ENCODE measurements around the gene NAA10. TPM values are rescaled to one million over a fixed set of nuclear protein-coding genes. Genes with fewer than 3 reads are reported as not detected.

NAA10 gene
- total RNA-seq, 2 experiments from 2014 or later = 63.1 to 63.7 TPM

DNA sequence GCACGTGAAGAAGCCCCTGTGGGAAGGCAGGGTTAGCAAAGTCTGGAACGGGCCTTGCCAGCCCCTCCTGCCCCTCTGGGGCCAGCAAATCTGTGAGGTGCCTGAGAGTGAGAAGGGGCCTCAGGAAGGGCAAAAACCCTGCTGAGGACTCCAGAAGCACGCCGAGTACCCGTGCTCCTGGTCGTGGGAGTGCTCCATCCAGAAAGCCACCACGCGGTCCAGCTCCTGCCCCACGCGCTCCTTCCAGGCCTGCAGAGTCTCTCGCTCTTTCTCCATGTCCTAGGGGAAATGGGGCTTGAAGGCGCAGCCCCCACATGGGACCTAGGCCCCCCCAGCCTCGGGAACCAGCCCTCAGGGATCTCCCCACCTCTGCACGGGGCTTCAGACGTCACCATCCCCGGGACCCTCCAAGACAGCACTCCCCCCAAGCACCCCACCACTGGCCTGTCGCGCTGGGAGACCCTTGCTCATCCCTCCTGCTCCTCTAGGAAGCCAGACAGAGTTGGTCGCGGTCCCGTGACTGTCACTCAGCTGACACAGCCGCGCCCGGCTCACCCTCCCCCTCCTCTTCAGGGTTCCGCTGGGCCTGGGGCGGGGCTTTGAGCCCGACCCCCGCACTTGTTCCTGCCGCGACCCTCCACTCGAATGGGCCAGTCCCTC is 9.4 kb upstream of the NAA10 start, which contains the start of gene RENBP:
Gene RENBP, minus strand, starts transcription at position 504 of the 660 bp plus-strand sequence. Its CDS starts 33 bp downstream, at position 471.
- Mint-ChIP-seq H3K4me3 (peak within 1 kb of the TSS; percentile 75), H3K9me3 (no peaks in the 10 kb centered on the region), H3K4me1 (peaks cover 17% of the 10 kb centered on the region), H3K27me3 (no peaks in the 10 kb centered on the region), H3K27ac (peak within 1 kb of the TSS; percentile 49), H3K36me3 (ENCODE audit: low read depth) (peaks cover 7% of the 10 kb centered on the region)
- CTCF ChIA-PET = interaction anchor here (1.4 to 9.4 kb wide), 2 partner anchors 11 to 18 kb away, joined by 3 to 148 read pairs; partner anchors contain the start of gene ARHGAP4
- POLR2A ChIA-PET = interaction anchor here (0.9 to 8.7 kb wide), 4 partner anchors 8 to 25 kb away, joined by 3 to 140 read pairs (median 4); partner anchors contain the start of gene ARHGAP4
- DNase-seq = peak; percentile 50

DNA sequence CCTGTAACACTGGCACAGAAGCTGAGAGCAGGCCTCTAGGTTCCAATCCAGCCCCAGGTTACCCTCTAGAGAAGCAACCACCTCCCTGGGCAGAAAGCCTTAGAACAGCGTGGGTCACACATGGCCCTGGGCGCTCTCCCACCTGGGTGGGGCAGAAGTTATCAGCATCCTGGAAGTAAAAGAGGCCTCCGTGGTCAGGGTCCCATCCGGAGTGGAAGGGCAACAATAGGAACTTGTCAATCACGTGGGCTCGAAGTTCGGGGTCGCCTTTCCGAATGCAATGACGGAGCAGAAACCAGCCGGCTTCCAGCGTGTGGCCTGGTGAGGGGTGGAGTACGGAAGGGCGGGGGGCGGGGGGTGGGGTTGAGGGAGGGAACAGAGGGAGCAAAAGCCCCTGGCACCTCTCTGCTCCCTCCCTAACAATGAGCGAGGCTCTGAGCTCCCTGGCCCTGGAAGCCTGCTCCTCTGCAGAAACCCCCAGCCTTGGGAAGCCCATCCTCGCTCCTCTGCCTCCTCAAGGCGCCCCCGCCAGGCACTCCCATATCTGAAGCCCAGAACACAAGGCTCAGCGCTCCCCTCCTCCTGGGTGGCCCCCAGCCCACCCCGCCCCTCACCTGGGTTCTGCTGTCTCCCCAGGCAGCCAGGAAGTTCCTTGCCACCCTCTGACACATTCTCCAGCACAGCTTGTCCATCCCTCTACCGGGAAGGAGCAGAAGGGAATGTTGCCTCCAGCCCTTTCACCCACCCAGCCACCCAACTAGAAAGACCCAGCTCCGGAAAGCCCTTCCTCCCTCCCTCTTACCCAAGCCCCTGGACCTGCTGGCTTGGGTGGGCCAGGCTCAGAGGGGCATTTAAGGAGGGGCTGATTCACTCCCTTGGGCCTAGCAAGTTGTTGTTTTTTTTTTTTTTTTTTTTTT is 6.8 kb upstream of the NAA10 start:
- Mint-ChIP-seq H3K36me3 (ENCODE audit: low read depth) (no peaks in the 10 kb centered on the region), H3K4me1 (peaks cover 9% of the 10 kb centered on the region), H3K4me3 (peak overlapping the region; percentile 21), H3K27ac (peak overlapping the region; percentile 49), H3K27me3 (no peaks in the 10 kb centered on the region), H3K9me3 (no peaks in the 10 kb centered on the region)
- ChIA-PET CTCF (interaction anchor here (0.7 kb wide), 1 partner anchor 176 kb away, joined by 3 read pairs; no protein-coding TSS in a partner anchor), POLR2A (interaction anchor here (0.9 kb wide), 1 partner anchor 15 kb away, joined by 3 read pairs; no protein-coding TSS in a partner anchor)
- DNase-seq = no peak

DNA sequence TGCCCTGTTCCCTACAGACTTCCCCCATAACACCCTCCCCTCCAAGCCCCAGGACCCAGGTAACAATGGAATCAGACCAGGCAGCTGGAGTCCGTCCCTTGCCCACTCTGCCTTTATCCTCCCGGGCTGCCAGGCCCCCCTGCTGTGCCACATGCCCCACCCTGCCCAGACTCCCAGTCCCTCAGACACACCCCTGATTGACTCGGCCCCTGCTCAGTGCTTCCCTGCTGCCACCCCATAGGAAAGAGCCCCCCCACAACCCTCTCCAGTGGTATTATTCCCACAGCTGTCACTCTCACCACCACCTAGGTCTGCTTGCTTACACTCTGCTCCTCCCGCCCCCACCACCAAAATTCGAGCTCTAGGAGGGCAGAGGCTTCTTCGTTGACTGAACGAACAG is 4.7 kb upstream of the NAA10 start:
- ChIA-PET POLR2A (interaction anchor here (1.1 to 3.1 kb wide), 3 partner anchors 12 to 28 kb away, joined by 3 to 24 read pairs (median 3); partner anchors contain the start of gene ARHGAP4), CTCF (interaction anchor here (1.8 kb wide), 1 partner anchor 15 kb away, joined by 5 read pairs; no protein-coding TSS in a partner anchor)
- H3K27me3 Mint-ChIP-seq = no peaks in the 10 kb centered on the region

DNA sequence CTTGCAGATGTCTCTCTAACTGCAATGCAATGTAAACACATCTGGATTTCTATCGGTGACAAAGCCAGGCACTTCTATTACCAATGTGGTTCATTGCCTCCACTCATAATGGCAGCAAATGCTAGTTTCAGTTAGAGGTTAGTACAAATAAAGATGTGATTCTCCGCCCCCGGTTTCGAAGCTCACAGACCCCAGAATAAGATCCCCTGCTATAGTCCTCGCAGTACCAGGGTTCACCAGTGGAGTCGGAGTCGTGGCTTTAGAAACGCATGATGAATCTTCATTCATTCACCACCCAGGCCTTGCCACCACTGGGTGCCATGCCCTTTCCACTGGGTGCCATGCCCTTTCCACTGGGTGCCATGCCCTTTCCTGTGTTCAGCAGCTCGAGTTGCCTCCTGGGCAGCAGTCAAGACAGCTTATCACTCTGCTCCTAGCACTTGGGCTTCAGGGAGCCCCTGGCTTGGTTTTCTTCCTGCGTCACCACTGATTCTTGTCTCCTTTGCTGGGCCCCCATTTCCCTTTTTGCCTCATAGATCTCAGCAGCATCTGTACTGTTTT is 3.5 kb upstream of the NAA10 start:
- CTCF ChIA-PET = interaction anchor here (1.8 to 3.1 kb wide), 2 partner anchors 9 to 14 kb away, joined by 5 to 10 read pairs; no protein-coding TSS in a partner anchor

More for the DNA sequence above, 4.7 kb upstream of the NAA10 start:
- H3K4me3 Mint-ChIP-seq = no peak overlapping the region
- no peak overlapping the region for H3K27ac Mint-ChIP-seq
- H3K4me1 Mint-ChIP-seq = peaks cover 12% of the 10 kb centered on the region
- no peaks in the 10 kb centered on the region for H3K36me3 Mint-ChIP-seq (ENCODE audit: low read depth)
- DNase-seq = no peak
- H3K9me3 Mint-ChIP-seq = no peaks in the 10 kb centered on the region

DNA sequence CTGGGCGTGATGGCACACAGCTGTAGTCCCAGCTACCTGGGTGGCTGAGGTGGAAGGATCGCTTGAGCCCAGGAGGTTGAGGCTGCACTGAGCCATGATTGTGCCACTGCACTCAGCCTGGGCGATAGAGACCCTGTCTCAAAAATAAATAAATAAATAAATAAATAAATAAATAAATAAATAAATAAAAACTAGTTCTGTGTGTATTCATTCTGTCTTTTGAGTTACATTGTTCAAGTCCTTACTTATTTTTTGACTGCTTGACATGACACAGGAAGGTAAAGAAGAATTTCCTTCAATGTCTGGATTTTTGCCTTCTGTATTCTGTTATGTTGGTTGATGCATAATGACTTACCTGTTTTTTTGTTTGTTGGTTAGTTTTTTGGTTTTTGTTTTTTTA is 2.2 kb upstream of the NAA10 start:
- H3K27me3 Mint-ChIP-seq = no peaks in the 10 kb centered on the region
- DNase-seq = no peak
- H3K4me1 Mint-ChIP-seq = peaks cover 18% of the 10 kb centered on the region
- no peaks in the 10 kb centered on the region for H3K9me3 Mint-ChIP-seq
- ChIA-PET POLR2A (interaction anchor here (0.6 to 1.2 kb wide), 2 partner anchors 9 to 208 kb away, joined by 3 to 4 read pairs; no protein-coding TSS in a partner anchor), CTCF (interaction anchor here (3.1 kb wide), 1 partner anchor 10 kb away, joined by 10 read pairs; no protein-coding TSS in a partner anchor)
- H3K4me3 Mint-ChIP-seq = no peak overlapping the region
- peaks cover 3% of the 10 kb centered on the region for H3K36me3 Mint-ChIP-seq (ENCODE audit: low read depth)
- no peak overlapping the region for H3K27ac Mint-ChIP-seq

More for the DNA sequence above, 3.5 kb upstream of the NAA10 start:
- no peak for DNase-seq
- H3K36me3 Mint-ChIP-seq (ENCODE audit: low read depth) = peaks cover 3% of the 10 kb centered on the region
- no peak overlapping the region for H3K27ac Mint-ChIP-seq
- H3K27me3 Mint-ChIP-seq = no peaks in the 10 kb centered on the region
- no peak overlapping the region for H3K4me3 Mint-ChIP-seq
- peaks cover 16% of the 10 kb centered on the region for H3K4me1 Mint-ChIP-seq
- POLR2A ChIA-PET = interaction anchor here (3.1 kb wide), 1 partner anchor 11 kb away, joined by 24 read pairs; the partner anchor contains the start of gene ARHGAP4
- no peaks in the 10 kb centered on the region for H3K9me3 Mint-ChIP-seq

DNA sequence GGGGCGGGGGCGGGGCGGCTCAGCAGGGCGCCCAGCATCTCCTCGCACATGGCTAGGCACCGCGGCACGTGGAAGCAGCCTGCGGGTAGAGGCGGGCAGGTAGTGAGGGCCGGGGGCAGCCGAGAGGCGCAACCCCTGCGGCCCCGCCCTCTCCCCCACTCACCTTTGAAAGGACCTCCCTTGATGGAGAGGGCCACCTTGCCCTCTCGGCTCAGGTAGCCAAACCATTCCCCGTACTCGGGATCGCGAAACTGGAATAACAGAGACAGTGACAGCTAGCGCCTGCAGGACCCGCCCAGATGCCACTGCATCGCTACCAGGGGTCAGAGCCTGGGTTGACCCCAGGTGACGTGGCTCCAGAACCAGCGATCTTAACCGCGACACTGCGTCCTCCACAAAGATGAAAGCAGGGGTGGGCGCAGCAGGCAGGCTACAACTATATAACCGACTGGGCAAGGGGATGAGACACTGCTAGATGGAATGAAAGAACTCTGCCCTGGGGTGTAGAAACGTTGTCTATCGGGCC is 552 bp upstream of the NAA10 start:
- Mint-ChIP-seq H3K27me3 (no peaks in the 10 kb centered on the region), H3K9me3 (no peaks in the 10 kb centered on the region), H3K4me1 (peaks cover 28% of the 10 kb centered on the region), H3K27ac (no peak overlapping the region), H3K36me3 (ENCODE audit: low read depth) (peaks cover 12% of the 10 kb centered on the region), H3K4me3 (peak overlapping the region; percentile 56)
- DNase-seq = no peak
- CTCF ChIA-PET = interaction anchor here (1.0 to 3.1 kb wide), 3 partner anchors 11 to 13 kb away, joined by 3 to 13 read pairs (median 10); no protein-coding TSS in a partner anchor
- POLR2A ChIA-PET = interaction anchor here (1.0 to 2.9 kb wide), 6 partner anchors 9 to 36 kb away, joined by 3 to 25 read pairs (median 4); partner anchors contain the start of genes ARHGAP4, HCFC1 and RENBP

DNA sequence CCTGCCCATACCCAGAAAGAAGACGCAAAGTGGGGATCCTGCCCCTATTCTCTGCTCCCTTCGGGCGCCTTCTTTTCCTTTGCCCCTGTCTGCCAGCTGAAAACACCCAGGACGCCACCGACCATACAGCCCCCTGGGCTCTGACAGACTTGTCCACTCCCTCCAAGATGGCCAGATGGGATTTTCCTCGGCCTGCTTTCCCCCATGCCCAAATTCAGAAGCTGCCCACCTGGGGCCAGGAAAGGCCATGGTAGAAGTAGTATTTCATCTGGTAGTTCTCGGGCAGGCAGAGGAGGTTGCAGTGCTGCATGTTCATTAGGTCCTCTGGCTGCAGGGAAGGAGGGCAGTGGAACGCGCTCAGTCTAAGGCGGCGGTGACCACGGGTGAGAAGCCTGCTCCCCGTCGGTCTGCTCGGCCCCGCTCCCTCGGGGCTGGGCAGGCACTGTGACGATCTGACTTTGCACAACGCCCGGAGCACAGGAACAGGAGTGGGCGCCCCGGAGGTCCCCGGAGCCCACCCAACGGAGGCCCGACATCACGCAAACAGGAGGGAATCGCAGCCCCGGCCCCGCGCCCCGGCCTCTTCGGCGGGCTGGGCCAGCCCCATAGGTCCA is 582 bp downstream of the NAA10 start:
- H3K36me3 Mint-ChIP-seq (ENCODE audit: low read depth) = peaks cover 13% of the 10 kb centered on the region
- ChIA-PET CTCF (interaction anchor here (0.8 to 2.7 kb wide), 3 partner anchors 10 to 14 kb away, joined by 3 to 13 read pairs (median 4); no protein-coding TSS in a partner anchor), POLR2A (interaction anchor here (0.8 to 2.9 kb wide), 7 partner anchors 9 to 205 kb away, joined by 3 to 25 read pairs (median 5); partner anchors contain the start of genes ARHGAP4 and RENBP)
- H3K9me3 Mint-ChIP-seq = no peaks in the 10 kb centered on the region
- H3K4me1 Mint-ChIP-seq = peaks cover 31% of the 10 kb centered on the region
- peak overlapping the region; percentile 64 for H3K27ac Mint-ChIP-seq
- DNase-seq = no peak
- peak overlapping the region; percentile 84 for H3K4me3 Mint-ChIP-seq
- H3K27me3 Mint-ChIP-seq = no peaks in the 10 kb centered on the region

DNA sequence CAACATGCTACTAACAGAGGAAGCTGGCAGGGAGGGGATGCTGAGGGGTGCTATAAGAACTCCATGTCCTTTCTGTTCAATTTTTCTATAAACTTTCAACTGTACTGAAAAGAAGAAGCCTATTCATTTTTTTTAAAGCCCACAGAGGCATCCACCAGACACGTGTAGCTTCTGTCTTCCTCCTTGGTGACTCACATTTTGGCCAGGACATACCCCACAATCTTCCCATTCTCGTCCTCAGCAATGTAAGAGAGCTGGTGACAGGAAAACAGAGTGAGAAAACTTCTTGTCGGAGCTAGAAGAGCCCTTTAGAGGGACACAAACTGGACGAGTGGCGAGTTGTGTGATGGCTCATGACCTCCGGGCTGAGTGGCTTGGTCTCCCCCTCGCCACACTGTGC is 1.1 kb downstream of the NAA10 start:
- Mint-ChIP-seq H3K27ac (peak overlapping the region; percentile 64), H3K4me1 (peaks cover 35% of the 10 kb centered on the region), H3K27me3 (no peaks in the 10 kb centered on the region), H3K9me3 (no peaks in the 10 kb centered on the region), H3K36me3 (ENCODE audit: low read depth) (peaks cover 17% of the 10 kb centered on the region), H3K4me3 (peak overlapping the region; percentile 84)
- ChIA-PET CTCF (interaction anchor here (0.8 to 2.7 kb wide), 3 partner anchors 10 to 13 kb away, joined by 3 to 13 read pairs (median 4); partner anchors contain the start of gene RENBP), POLR2A (interaction anchor here (0.8 to 2.9 kb wide), 7 partner anchors 8 to 205 kb away, joined by 3 to 25 read pairs (median 5); partner anchors contain the start of genes ARHGAP4 and RENBP)
- no peak for DNase-seq

DNA sequence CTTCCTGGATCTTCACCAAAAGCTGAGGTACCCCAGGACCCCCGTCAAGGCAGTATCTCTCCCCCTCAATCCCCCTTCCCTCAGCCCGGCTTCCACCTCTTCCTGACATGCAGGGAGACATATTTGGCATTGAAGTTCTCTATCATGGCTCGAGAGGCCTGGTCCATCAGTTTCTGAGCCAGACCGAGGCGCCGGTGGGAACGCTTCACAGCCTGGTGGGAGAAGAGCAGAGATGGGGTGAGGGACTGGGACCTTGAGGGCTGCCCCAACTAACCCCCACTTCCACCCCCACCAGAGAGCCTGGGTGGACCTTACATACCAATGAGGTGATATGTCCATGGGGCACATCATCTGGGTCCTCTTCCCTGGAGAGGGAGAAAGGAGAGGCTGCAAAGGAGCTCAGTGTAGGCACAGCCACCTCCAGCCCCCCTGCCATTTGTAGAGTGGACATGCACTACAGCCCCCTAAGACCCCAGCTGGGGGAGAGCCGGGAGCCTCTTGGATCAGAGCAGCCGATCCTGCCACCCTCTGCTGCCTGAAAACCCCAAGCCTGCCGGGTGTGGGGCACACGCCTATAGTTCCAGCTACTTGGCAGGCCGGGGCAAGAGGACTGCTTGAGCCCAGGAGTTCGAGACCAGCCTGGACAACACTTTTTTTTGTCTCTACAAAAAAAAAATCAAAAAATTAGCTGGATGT is 2.5 kb downstream of the NAA10 start:
- H3K27ac Mint-ChIP-seq = no peak overlapping the region
- ChIA-PET CTCF (interaction anchor here (1.1 to 1.8 kb wide), 2 partner anchors 10 to 15 kb away, joined by 3 to 5 read pairs; no protein-coding TSS in a partner anchor), POLR2A (no interaction called here)
- no peaks in the 10 kb centered on the region for H3K27me3 Mint-ChIP-seq
- no peak overlapping the region for H3K4me3 Mint-ChIP-seq
- H3K36me3 Mint-ChIP-seq (ENCODE audit: low read depth) = peaks cover 21% of the 10 kb centered on the region
- DNase-seq = no peak
- H3K9me3 Mint-ChIP-seq = no peaks in the 10 kb centered on the region
- peaks cover 36% of the 10 kb centered on the region for H3K4me1 Mint-ChIP-seq

DNA sequence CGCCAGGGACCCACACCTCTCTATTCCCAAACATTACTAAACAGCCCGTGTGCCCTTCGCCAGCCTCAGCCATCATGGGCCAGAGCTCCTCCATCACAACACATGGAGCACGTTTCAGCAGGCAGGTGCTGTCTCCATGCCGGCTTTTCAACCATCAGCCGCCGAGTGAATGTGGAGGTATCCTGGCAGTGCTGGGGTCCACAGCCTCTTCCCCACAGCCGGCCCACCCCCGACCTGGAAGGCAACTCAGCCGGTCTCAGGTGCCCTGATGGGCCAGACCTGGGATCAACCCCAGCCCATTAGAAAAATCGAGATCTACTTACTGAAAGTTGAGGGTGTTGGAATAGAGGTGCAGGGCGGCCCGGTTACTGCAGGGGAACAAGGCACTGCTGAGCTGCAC is 3.1 kb downstream of the NAA10 start:
- DNase-seq = no peak
- ChIA-PET POLR2A (interaction anchor here (9.6 kb wide), 1 partner anchor 39 kb away, joined by 201 read pairs; the partner anchor contains the start of genes HCFC1 and TMEM187), CTCF (interaction anchor here (1.1 to 1.8 kb wide), 2 partner anchors 9 to 15 kb away, joined by 3 to 5 read pairs; no protein-coding TSS in a partner anchor)
- H3K9me3 Mint-ChIP-seq = no peaks in the 10 kb centered on the region
- peaks cover 36% of the 10 kb centered on the region for H3K4me1 Mint-ChIP-seq
- peak overlapping the region; percentile 10 for H3K4me3 Mint-ChIP-seq
- peaks cover 21% of the 10 kb centered on the region for H3K36me3 Mint-ChIP-seq (ENCODE audit: low read depth)
- H3K27me3 Mint-ChIP-seq = no peaks in the 10 kb centered on the region
- H3K27ac Mint-ChIP-seq = peak overlapping the region; percentile 52

DNA sequence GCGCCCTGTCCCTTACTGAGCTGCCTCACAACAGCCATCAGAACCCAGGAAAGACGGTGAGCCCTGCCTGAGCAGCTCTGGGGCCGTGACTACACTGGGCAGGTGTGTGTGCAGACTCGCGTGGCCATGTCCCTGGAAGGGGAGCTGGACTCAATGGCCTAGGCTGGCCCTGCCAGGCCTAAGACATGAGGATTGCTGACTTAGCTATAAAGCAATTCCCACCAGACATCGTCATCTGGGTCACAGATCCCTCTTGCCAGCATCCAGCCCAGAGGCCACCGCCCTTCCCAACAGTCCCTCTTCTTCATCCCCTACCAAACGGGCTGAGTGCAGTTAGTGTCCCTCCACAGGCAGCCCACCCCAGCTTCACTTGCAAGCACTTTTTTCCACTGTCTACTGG is 3.7 kb downstream of the NAA10 start:
- DNase-seq = no peak
- peaks cover 21% of the 10 kb centered on the region for H3K36me3 Mint-ChIP-seq (ENCODE audit: low read depth)
- POLR2A ChIA-PET = interaction anchor here (0.9 to 9.6 kb wide), 2 partner anchors 33 to 39 kb away, joined by 3 to 201 read pairs; partner anchors contain the start of genes HCFC1 and TMEM187
- H3K4me3 Mint-ChIP-seq = peak overlapping the region; percentile 10
- CTCF ChIA-PET = interaction anchor here (10.4 kb wide), 1 partner anchor 17 kb away, joined by 148 read pairs; the partner anchor contains the start of gene RENBP
- no peaks in the 10 kb centered on the region for H3K27me3 Mint-ChIP-seq
- peak overlapping the region; percentile 52 for H3K27ac Mint-ChIP-seq
- peaks cover 34% of the 10 kb centered on the region for H3K4me1 Mint-ChIP-seq
- H3K9me3 Mint-ChIP-seq = no peaks in the 10 kb centered on the region
